ENCODE results near the gene VPS8.

GRCh38 chr3:184766555-184767261 lies 45.3 kb upstream of the VPS8 start:
- TF ChIP-seq CTCF (IDR thresholded peaks at IDR 0.05; ENCODE audit: insufficient read depth, low read length) (no peak), SPI1 (IDR thresholded peaks at IDR 0.05; ENCODE audit: borderline replicate concordance, low read depth) (no peak), POLR2AphosphoS5 (IDR thresholded peaks at IDR 0.05; ENCODE audit: low read depth) (no peak), REST (IDR thresholded peaks at IDR 0.05; ENCODE audit: insufficient replicate concordance, low read depth) (no peak), GABPA (IDR thresholded peaks at IDR 0.05; ENCODE audit: low read depth) (no peak)
